HG03558 (cell line): ENCODE data around the gene DMBX1.

Experiments
- ATAC-seq: cut with Tn5 transposase; IDR thresholded peaks from one replicate; pipeline ENCODE4 v1.9.1; 2021; ENCODE audit warnings: moderate number of reproducible peaks; ENCODE audit not compliant: unreplicated experiment; ENCODE audit errors: extremely low read depth

The DMBX1 gene

DNA sequence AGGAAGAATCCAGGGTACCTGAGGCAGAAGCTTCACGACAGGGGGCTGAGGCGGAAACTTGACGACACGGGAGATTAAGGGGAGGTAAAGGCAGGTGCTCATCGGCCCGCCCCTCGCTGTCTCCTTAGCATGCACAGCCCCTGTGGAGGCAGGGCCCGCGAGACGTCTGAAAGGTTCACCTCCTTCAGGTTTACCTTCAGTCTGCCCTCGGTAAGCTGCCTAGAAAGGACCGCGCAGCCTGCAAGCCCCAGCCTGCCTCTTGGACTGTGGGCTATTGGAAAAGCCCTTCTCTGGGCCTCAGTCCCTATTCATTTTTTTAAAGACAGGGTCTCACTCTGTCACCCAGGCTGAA, 33.3 kb downstream of the DMBX1 start:
- ATAC-seq = no peak

DNA sequence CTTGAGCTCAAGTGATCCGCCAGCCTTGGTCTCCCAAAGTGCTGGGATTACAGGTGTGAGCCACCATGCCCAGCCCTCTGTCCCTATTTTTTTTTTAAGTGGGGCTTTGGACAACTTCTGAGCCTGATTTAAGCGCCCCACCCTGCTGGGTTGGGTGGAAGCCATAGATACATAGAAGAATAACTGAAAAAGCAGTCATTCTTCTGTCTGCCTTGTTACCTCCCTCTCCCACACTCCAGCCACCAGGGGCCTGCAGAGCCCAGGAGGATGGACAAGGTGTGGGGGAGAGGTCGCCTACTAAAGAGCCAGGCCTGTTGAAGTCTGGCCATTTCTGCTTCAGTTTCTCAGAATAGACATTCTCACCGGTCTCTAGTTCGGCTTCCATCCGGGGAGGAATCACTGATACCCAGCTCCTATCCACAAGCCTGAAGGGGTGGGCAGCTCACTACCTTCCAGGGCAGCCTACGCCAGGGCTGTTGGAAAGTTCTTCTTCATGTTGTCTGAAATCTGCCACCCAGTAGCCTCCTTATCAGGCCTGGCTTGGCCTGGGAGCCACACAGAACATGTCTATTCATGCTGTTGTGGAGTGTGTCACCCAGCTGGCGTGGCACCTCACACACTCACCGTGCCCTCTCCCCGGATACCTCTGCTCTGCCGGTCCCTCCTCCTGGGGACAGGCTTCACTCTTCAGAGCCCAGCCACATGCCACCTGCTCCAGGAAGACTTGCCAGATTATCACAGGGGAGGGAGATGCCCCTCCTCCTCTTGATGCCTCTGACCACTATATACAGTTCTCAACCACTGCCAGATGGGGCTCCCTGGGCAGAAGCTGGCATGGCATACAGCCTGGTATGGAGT, 34.1 kb downstream of the DMBX1 start:
- ATAC-seq = no peak

DNA sequence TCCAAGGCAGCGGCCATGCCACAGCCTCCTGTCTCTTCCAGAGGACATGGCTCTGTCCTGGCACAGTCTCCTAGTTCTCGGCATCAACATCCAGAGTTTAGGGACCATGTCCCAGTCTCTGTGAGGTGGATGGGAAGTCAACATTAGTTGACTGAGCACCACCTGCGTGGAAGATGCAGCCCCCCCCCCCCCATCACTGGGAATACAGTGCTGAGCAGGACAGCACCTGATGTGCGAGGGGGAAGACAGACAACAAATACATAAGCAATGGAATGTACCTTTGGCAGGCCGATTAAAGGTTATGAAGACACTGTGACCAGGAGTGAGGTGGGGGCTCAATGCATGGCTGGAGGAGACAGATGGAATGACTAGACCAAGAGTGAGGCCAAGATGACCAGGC, 35.2 kb downstream of the DMBX1 start:
- no peak for ATAC-seq

DNA sequence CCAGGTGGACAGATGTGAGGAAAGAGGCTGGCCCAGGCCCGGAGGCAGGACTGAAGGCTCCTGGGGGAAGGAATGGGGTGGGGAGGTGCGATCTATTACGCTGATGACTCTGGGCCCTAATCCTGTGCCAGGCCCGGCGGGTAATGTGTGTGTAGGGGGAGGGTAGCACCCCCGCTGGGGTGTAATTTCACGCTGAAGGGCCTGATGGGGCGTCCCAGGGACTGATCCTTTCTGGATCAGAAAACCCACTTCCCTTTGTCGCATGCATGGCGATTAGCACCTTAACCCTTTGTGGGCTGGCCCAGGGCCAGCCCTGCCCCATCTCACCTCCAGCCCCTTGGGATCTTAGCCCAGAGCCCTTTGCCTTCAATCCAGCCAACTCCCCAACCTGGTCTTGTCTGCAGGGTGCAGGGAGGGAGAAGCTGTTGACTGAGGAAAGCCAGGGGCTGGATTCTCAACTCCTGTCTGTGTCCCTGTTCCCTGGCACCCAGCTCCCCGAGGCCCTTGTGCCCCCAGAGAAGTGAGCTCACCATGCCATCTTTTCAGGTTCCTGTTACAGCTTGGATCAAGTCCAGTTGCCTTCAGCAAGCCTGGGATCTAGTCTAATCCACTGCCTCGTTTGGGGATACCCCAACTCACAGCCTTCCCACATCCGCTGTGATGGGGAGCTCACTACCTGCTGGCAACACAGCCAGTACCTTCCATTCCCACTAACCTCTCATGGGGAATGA, 35.8 kb downstream of the DMBX1 start:
- no peak for ATAC-seq

DNA sequence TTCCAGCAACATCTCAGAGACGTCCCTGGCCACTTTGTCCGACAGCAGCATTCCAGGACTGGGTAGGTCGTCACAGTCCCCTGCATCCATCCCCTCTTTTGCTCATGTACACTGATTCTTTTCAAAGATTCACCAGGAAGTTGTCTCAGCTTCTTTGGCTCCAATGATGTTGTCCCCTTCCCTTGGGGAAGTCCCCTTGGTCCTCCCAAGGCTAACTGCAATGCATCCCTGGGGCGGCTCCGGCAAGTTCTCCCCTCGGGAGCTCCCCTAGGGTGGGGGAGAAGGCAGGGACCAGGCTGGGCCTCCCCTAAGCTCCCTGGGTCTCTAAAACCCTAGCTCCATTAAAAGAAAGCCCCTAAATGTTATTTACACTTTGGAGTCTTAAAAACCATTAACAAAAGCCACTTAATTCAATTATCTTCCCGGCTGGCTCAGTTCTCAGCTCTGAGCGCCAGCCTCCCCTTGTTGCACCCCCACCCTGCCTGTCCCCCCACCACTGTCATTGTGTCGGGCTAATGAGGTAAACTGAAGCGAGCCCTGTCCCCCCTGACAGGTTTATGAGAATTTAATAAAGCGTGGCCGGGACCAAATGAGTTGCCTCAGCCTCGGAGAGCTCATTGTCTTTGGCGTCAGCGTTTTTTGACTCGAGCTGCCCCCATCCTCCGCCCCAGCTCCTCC, 36.5 kb downstream of the DMBX1 start:
- no peak for ATAC-seq

DNA sequence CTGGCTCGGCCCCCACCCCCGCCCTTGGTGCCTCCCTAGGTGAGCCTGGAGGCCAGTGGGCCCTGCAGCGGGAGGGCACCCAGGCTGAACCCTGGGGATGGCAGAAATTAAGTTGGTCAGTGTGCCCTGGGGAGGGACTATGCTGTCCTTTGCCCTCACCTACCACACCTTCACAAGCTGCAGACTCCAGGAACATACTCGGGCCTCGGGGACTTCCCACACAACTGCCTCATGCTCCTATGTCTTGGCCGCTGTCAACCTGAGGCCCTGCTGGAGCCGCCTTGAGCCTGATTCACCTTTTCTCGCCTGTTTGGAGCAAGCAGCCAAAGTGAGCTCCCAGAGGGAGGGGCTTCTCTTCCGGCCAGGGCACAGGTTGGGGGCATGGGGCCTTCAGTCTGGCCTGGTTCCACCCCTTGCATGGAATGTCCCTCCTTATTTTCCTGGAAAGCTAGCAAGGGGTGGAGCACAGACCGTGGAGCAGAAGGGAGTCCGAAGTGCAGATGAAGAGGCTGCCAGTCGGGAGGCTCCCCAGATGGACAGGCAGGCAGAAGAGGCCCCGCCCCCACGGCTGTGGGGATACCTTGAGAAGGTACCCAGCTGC, 37.2 kb downstream of the DMBX1 start:
- ATAC-seq = no peak

DNA sequence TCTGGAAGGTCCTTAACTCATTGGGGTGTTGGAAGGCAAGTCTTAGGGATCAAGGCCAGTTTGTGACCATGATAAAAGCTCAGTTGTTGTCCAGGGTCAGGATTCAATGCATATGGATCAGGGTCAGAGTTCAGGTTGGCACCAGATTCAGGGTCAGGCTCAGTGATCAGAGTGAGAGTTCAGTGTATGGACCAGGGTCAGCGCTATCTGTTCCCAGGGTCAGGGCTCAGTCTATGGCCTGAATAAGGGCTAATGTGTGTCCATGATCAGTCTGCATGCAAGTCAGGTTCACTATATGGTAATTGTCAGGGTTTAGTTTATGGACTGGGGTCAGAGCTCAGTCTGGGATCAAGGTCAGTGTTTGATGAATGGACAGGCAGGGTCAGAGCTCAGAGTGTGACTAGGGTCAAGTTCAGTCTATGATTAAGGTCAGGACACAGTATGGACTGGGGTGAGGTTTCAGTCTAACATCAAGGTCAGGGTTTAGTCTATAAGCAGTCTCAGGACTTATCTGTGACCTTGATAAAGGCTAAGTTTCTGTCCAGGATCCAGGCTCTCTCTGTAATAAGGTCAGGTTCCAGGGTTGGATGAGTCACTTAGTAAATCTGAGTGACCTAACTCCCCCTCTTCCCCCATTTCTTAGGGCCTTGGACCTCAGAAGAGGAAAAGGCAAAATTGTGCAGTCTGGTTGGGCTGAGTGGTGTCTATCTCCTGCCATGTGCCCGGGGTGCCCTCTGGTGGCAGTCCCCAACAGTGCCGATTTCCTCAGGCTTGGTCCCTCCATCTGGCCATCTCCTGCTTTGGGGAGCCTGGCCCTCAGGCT, 38.0 kb downstream of the DMBX1 start:
- no peak for ATAC-seq

DNA sequence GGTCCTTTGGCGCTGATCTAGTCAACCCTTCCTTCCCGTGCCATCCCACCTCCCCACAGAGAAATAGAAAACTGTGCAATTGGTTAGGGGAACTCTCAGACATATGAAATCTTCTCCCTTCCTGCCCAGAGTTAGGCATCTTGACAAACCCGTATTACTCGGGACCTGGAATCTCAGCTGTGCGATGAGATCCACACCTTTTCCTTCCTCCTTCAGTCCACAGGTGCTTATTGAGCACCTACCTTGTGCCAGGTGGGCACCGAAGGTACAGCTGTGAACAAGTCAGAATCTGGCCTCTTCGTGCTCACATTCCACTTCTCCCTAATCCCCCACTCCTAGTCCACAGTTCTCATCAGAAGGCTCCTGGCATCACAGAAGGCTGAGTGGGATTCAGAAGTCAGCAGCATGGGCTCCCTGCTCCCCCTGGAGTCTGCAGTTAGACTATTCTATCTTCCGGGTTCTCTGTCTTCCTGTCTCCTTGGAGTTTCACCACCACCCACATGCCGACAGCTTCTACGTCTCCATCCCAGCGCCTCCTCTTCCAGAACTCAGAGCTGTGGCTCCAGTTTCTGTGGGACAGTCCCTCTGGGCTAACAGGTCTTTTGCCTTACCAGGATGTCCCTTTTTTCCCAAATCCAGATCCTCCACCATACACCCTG, 38.8 kb downstream of the DMBX1 start:
- ATAC-seq = no peak

DNA sequence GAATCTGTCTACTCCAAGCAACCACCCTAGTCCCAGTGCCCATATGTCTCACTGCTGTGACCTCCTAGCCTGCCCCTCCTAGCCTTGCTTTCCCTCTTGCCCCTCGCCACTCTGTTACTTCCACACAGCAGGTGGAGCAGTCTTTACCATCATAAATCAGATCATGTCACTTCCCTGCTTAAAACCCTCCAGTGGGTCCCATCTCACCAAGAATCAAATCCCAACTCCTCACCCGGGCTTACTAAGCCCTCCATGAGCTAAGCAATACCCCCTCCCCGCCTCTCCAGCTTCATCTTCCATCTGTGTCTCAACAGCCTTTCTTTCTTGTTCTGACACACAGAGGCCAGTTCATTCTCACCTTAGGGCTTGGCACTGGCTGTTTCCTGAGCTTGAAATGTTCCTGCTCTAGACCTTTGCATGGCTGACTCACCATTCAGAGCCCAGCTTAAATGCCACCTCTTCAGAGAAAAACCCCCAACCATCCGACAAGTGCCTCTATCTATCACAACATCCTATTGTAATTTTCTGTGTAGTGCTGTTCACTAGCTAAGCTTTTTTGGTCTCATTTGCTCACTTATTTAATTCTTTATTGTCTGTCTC, 39.5 kb downstream of the DMBX1 start:
- no peak for ATAC-seq

DNA sequence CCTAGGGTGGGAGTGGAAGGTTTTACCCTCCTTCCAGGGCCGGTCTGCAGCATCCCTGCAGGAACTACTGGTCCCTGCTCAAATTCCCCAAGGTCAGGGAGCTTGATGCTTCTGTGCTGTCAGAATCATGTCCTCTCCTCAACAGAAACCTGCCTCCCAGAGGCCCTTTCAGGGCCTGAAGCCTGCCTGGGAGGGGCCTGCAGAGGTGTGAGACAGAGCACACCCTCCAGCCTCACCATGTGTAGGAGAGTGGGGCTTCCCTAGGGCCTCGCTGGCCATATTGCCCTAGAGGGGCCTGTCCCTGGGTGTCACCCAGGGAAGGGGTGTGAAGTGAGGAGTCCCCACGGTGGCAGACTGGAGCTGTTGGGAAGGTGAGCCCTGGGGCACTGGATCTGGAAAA, 40.7 kb downstream of the DMBX1 start:
- ATAC-seq = no peak

DNA sequence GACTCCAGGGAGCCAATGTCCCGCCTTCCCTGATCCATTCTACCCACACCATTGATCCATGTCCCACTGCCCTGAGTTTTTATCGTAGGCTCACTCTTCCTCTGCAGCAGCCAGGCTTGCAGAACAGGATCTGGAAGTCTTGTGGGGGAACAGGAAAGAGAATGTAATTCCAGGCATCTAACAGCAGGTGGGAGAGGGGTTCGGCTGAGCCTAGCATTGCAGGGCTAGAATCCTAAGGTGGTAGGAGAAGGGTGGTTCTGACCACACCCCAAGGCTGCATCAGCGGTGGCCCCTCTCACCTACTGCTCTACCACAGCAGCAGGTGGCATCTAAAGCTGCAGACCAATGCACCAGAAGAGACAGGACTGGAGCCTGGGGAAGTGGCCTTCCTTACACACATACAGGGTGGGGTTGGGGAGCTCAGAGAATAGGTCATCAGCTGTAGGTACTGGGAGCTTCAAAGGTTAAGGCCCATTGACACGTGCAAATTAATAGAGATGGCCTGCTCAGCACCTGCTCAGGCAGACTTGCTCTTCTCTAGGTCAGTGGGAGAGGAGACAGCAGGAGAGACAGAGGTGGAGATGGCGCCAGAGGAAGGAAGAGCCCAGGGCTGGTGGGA, 41.3 kb downstream of the DMBX1 start:
- no peak for ATAC-seq

DNA sequence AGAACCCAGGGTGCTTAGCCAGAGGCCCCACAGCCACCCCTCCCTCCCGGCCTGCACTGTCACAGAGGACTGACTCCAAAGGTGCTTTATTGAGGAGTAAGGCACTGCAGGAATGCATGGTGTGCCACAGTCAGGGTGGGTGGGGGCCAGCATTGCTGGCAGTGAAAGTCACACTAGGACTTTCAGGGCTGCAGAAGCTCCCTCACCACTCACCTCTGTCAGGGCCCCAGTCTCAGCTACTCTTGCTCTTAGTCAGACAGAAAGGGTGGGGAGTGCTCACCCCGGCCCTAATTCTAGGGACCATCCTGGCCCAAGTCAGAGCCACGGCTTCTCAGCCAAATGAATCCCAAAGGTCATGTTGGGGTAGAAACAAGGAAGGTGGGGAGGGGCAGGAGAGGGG, 42.5 kb downstream of the DMBX1 start:
- no peak for ATAC-seq

DNA sequence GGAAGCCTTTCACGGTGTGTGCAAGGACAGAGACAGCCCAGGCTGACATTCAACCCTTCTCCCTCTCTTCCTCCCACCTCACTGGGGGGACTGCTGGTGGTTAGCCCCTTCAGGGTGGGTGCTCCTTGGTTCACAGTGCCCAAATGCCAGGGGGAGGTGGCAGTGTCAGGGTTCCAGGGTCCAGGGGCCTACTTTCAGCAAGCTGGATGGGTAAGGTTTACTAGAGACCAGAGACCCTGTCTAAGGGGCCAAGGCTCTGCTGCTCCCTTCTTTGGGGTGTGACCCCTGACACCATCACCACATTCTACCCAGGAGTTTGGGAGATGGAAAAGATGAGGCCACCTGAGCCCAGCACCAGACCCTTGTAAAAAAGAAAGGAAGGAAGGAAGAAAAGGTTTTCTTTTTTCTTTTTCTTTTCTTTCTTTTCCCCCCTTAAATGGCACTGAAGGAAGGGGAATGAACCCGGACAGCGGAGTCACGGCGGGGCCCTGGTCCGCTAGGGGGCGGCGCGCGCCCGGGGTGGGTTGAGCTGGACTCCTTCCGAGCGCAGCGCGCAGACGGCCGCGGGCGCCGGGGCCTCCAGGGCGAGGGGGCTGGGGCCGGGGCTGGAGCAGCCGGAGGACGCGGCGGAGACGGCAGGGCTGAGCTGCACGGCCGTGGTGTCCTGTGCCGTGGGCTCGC, 43.0 kb downstream of the DMBX1 start:
- no peak for ATAC-seq

DNA sequence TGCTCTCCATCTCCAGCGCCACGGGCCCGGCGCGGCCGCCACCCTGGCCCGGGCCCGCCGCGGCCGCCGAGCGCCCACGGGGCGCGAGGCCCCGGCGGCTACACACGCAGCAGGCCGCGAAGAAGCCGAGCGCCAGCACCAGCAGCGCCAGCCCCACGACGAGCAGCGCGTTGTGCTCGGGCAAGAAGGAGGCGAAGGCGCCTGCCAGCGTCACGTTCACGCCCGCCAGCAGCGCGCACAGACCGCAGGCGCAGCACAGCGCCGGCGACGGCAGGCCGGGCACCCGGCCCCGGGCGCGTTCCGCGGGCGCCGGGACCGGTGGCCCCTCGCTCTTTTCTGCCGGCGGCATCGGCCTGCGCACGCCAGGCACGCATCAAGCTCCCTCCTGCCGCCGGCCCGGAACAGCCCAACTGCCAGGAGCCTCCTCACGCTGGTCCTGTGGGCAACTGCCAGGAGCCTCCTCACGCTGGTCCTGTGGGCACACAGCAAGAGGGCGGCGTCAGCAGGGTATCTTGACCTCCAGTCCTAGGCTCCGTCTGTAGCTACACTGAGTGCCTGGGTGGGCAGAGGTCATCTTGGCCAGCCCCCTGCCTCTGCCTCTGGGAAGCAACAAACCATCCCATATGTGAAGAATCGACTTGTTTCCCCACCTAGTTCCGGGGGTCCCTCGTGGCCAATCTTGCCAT, 43.7 kb downstream of the DMBX1 start:
- no peak for ATAC-seq

DNA sequence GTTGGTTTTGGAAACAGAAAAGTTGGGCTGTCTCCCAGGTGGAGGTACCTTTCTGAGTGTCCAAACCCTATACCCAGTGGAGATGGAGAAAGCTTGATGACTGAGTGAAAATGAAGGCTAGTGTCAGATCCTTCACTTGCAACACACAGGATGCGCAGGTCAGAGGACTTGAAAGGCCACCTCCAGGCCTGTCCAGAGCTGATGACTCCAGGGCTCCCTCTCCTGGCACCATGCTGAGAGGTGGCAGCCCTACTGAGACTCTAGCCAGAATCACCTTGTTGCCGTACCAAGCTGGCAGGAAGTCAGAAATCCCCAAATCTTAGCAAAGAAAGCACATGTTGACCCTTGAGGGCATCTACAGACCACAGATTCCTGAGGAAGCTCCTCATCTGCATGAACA, 45.4 kb downstream of the DMBX1 start:
- no peak for ATAC-seq

DNA sequence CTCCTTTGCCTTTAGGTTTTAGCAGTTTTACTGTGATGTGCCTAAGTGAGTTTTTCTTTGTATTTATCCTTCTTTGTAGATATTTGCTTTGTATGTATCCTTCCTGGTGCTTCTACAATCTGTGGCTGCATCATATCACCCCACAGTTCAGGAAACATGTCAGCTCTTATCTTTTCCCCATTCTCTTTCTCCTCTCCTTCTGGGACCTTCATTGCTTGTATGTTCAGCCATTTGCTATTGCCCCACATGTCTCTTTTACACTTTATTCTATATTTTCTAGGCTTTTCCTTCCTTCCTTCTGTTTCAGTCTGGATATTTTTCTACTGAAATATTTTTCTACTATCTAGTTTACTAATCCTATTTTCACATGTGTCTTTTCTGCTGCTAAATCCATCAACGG, 46.9 kb downstream of the DMBX1 start:
- no peak for ATAC-seq

DNA sequence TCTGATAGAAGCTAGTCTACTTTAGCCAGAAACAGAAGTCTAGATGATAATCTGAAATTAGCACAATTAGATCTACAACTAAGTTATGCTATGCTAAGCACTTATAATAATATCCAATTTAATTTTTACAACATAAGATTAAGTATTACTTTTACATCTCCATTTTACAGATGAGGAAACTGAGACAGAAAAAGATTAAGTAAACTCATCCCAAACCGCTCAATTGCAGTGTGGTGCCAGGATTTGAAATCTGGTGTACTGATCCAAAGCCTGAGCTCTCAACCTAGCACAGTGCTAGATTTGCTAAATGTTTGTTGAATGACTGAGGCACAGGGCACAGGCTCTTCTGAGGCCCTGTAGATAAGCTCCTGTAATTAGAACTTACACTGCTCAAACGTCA, 48.0 kb downstream of the DMBX1 start:
- no peak for ATAC-seq

DNA sequence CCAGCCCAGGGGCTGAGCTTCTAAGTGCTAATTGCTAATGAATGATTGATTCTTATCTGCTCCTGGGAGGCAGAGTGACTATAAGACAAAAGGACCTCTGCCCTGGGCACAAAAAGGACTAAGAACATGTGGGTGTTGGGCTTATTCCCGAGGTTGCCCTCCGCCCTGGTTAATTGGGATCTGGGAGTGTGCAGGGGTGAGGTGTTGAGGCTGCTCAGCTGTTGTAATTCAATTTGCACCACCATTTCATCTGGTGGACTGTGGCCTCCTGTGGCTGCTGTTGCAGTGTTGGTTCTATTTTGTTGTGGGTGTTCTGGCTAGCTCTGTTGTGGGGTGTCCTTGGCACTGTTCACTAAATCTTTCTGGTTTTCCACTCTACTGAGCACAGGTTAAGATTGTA, 48.5 kb downstream of the DMBX1 start:
- ATAC-seq = no peak
